Endothelial cell (in vitro differentiated cells): ENCODE measurements around the gene DIP2A. TPM values are rescaled to one million over a fixed set of nuclear protein-coding genes. Genes with fewer than 3 reads are reported as not detected.

ENCODE experiments used
- DNase-seq: peaks from one replicate; pipeline ENCODE4 v3.0.0; 2021; ENCODE audit warnings: low spot score
- H3K27ac Mint-ChIP-seq: one replicate; pipeline ENCODE4 v1.8.0; 2021; ENCODE audit warnings: mixed read lengths, inconsistent platforms; ENCODE audit not compliant: unreplicated experiment
- H3K27me3 Mint-ChIP-seq: one replicate; pipeline ENCODE4 v1.8.0; 2021; ENCODE audit warnings: mild to moderate bottlenecking, moderate library complexity, mixed read lengths, inconsistent platforms; ENCODE audit not compliant: unreplicated experiment
- H3K36me3 Mint-ChIP-seq: one replicate; pipeline ENCODE4 v1.8.0; 2021; ENCODE audit warnings: mild to moderate bottlenecking, low read depth, mixed read lengths, inconsistent platforms; ENCODE audit not compliant: unreplicated experiment
- H3K4me1 Mint-ChIP-seq: one replicate; pipeline ENCODE4 v1.8.0; 2021; ENCODE audit warnings: mild to moderate bottlenecking, mixed read lengths, inconsistent platforms; ENCODE audit not compliant: unreplicated experiment
- H3K4me3 Mint-ChIP-seq: one replicate; pipeline ENCODE4 v1.8.0; 2021; ENCODE audit warnings: mild to moderate bottlenecking, mixed read lengths, inconsistent platforms; ENCODE audit not compliant: unreplicated experiment
- H3K9me3 Mint-ChIP-seq: one replicate; pipeline ENCODE4 v1.8.0; 2021; ENCODE audit warnings: mixed read lengths, inconsistent platforms; ENCODE audit not compliant: unreplicated experiment
- total RNA-seq: library from RNA; stranded (reverse); fragmentation: NEBNext Ultra II Directional; extraction: Animal tissue kit (Norgen Biotek cat#: 25700); gene quantifications from one replicate; pipeline ENCODE4 v1.2.1, GENCODE V29; 2021; ENCODE audit not compliant: unreplicated experiment
- TF ChIP-seq, protein P1 (sequence below): fragments of 200-600 bp; sonication (generic); IDR thresholded peaks from one replicate; pipeline ENCODE4 v1.5.0; 2021; ENCODE audit warnings: antibody characterized with exemption; ENCODE audit not compliant: unreplicated experiment

DIP2A gene
- total RNA-seq, 1 donor from 2014 or later = 80.2 TPM

DNA sequence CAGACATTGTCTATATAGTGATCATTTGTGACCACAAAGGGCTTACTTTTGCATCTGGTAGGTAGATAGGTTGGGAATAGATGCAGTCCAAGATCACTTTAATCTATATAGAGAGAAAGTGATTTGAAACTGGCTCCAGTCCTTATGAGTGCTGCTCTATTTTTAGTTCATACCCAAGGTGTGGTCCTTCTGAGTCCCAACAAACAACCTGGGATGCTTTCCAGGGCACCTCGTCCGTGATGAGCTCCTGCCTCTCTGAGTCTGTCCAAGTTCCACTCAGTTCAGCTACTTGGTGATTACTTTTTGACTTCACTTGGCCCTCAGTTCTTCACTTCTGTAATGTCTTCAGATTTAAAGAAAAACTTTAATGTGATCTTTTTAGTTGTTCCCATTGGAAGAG, 20.2 kb downstream of the DIP2A start:
- Mint-ChIP-seq H3K27me3 (peaks cover 6% of the 10 kb centered on the region), H3K36me3 (peaks cover 6% of the 10 kb centered on the region), H3K4me3 (no peak overlapping the region), H3K27ac (no peak overlapping the region), H3K4me1 (no peaks in the 10 kb centered on the region), H3K9me3 (no peaks in the 10 kb centered on the region)
- DNase-seq = no peak
- TF ChIP-seq, protein P1, sequence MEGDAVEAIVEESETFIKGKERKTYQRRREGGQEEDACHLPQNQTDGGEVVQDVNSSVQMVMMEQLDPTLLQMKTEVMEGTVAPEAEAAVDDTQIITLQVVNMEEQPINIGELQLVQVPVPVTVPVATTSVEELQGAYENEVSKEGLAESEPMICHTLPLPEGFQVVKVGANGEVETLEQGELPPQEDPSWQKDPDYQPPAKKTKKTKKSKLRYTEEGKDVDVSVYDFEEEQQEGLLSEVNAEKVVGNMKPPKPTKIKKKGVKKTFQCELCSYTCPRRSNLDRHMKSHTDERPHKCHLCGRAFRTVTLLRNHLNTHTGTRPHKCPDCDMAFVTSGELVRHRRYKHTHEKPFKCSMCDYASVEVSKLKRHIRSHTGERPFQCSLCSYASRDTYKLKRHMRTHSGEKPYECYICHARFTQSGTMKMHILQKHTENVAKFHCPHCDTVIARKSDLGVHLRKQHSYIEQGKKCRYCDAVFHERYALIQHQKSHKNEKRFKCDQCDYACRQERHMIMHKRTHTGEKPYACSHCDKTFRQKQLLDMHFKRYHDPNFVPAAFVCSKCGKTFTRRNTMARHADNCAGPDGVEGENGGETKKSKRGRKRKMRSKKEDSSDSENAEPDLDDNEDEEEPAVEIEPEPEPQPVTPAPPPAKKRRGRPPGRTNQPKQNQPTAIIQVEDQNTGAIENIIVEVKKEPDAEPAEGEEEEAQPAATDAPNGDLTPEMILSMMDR = no peak

DNA sequence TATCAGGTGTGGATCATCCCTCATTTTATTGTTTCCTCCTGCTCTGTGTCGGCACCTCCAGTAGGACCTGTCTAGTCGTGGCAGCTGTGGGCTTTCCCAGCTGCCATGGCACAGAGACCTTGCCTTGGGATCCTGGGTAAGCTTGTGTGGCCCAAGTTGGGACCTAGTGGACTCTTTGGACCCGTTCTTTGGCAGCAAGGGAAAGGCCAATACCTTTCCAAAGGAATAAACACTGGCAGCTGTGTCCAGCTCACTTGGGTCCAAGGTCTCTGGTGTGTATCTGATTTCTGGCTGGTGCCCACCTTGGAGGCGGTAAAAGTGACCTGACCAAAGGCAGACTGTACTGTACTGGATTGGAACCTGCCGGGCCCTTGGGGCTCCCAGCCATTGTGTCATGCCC, 21.8 kb downstream of the DIP2A start:
- peaks cover 6% of the 10 kb centered on the region for H3K27me3 Mint-ChIP-seq
- H3K27ac Mint-ChIP-seq = no peak overlapping the region
- no peak for DNase-seq
- no peaks in the 10 kb centered on the region for H3K4me1 Mint-ChIP-seq
- H3K36me3 Mint-ChIP-seq = peaks cover 9% of the 10 kb centered on the region
- no peaks in the 10 kb centered on the region for H3K9me3 Mint-ChIP-seq
- TF ChIP-seq, protein P1 = no peak
- no peak overlapping the region for H3K4me3 Mint-ChIP-seq

GRCh38 chr21:46482225-46482845, 23.6 kb downstream of the DIP2A start:
- no peak for DNase-seq
- Mint-ChIP-seq H3K4me1 (peaks cover 6% of the 10 kb centered on the region), H3K4me3 (no peak overlapping the region), H3K27me3 (peaks cover 5% of the 10 kb centered on the region), H3K9me3 (no peaks in the 10 kb centered on the region), H3K27ac (no peak overlapping the region), H3K36me3 (peaks cover 9% of the 10 kb centered on the region)
- TF ChIP-seq, protein P1 = no peak

DNA sequence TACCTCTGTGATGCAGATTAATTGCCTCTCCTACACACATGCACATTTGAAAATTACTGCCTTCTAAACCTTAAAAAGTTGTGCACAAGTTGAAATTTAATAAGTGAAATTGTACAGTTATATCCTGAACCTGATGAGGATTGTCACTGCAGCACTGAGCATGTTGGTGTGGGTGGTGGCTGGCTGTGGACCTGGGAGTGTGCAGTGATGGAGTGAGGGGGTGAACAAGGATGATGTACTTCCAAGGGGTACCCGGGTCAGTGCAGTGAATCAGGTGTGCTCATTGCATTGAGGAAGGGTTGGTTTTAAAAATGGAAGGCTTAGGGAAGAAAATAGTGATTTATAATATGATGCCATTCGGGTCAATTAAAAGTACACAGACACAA, 24.1 kb downstream of the DIP2A start:
- TF ChIP-seq, protein P1 = no peak
- H3K27ac Mint-ChIP-seq = no peak overlapping the region

DNA sequence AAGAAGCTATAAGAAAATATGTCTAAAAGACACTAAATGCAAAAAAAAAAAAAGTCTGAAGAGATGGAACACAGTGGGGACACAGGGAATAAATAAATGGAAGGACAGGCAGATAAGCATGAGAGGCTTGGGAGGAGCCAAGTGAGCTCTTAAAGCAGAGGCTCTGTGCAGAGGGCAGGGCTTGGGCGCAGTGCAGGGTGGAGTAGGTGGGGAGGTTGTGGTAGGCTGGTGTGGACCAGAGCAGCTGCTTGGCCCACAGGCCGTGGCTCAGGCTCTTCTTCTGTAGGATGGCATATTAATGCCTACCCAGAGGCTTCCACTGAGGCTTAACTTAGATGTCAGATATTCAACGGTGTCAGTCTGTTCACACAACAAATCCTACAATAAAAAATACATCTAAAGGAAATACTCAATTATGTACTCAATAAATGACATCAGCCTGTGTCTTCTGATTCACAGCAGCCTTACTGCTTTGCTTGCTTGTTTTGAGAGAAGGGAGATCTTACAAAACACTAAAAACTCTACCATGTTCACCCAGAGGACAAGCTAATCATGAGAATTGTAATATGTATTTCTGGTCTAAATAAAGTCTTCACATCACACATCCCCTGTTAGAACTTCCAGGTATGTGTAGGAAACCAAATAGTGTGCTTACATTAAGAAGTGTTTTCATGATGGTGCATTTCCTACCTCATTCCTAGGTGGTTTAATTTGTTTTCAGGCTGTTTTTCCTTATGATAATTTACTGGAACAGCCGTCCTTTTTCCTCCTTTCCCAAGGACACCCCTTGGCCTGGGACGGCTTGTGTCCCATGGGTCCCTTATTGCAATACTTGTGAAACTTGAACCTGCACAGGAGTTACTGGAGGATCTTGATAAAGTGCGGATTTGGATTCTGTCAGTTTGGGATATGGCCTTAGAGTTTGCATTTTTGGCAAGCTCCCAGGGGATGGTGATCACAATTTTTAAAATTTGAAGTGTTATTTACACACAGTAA, 24.9 kb downstream of the DIP2A start:
- no peak for DNase-seq
- Mint-ChIP-seq H3K4me3 (no peak overlapping the region), H3K27ac (no peak overlapping the region), H3K4me1 (peaks cover 6% of the 10 kb centered on the region), H3K36me3 (peaks cover 8% of the 10 kb centered on the region), H3K9me3 (no peaks in the 10 kb centered on the region), H3K27me3 (peaks cover 5% of the 10 kb centered on the region)
- TF ChIP-seq, protein P1 = no peak

More for the DNA sequence above, 24.1 kb downstream of the DIP2A start:
- Mint-ChIP-seq H3K36me3 (peaks cover 7% of the 10 kb centered on the region), H3K4me1 (peaks cover 6% of the 10 kb centered on the region), H3K27me3 (peaks cover 5% of the 10 kb centered on the region), H3K9me3 (no peaks in the 10 kb centered on the region), H3K4me3 (no peak overlapping the region)
- no peak for DNase-seq
